ENCODE results near the gene CEP131.

DNA sequence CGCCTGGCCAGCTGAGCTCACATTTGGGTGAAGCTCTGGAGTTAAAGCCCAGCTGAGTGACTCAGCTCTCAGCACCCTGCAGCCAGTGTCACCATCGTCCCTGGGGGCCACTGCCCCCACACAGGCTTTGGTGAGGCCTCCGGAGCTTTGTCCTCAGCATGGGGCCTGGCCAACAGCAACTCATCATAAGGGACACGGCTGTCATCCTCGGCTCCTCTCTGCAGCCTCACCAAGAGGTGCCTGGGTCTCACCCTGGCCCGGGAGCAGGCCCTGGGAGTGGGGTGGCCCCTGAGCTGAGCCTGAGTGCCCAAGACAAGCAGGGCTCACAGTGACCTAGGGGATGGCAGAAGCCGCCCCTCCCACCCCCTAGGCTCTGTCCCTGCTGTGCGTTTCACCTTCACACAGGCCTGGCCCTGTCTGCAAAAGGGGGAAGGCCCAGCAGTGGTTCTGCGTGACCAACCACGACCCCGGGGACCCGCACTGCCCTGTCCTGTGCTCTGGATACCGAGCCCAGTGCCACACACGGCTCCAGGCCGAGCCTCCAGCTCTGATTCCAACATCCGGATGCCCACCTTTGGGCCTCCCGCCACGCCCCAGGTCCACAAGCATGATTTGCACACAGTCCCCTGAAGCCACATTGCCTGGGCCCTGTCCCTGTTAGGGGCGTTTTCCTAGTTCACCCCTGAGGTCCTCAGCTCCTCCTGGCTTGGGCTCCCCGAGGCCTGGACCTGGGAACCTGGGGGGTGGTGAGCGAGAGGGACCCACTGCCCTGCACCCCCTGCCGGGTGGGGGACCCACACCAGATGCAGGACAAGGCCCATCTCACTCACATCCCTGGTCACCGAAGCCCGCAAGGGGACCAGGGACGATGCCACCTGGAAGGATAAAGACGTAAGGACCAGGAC is 34.9 kb downstream of the CEP131 start:
- TF ChIP-seq CTCF (IDR thresholded peaks at IDR 0.05; ENCODE audit: insufficient read depth, low read length, poor library complexity, severe bottlenecking) (no peak), EZH2phosphoT487 (conservative IDR thresholded peaks at IDR 0.05; ENCODE audit: low read length) (no peak)

All from SU-DHL-6 (cell line).